ENCODE measurements around the gene COASY.

- no peak for TF ChIP-seq ZNF274 (IDR thresholded peaks at IDR 0.05; ENCODE audit: low read depth, low read length)
- TF ChIP-seq YY1 (IDR thresholded peaks at IDR 0.05; ENCODE audit: insufficient read depth, insufficient read length) = no peak
Observed at GRCh38 chr17:42584880-42585279, 22.9 kb downstream of the COASY start.
